HuH-7.5 (cell line): Measurements from ENCODE around the gene TOLLIP.

Experiments used
- DNase-seq: peaks from one replicate; pipeline ENCODE4 v3.0.0; 2011; ENCODE audit warnings: low spot score

Gene TOLLIP

DNA sequence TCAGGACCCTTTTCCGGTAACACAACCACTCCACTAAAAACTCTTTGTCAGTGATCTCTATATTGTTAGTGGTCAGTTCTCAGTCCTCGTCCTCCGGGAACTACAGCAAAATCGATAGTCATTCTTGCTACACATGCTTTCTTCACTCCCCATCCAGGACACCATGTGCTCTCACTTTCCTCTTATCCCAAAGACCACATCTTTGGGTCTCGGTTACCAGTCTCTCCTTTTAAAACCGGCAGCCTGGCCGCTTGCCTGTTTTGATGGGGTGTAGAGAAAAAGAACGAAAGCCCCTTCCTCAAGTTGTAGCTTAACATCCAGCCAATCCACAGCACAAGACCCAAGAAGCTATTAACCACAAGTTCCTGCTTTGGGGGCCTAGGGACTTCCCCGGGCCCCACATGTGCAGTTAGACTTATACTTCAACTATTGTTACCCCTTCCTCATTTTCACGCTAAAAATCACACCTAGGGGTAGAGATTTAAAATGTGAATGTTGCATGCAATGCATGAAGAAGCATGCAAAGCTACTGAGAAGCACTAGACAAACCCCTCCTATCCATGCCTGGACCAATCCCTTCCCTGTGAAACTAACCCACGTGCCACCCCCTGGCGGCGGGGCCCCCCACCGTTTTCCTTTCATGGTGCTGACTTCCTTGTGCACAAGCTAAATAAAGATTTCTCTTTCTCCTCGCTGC, 1.5 kb upstream of the TOLLIP start:
- no peak for DNase-seq

DNA sequence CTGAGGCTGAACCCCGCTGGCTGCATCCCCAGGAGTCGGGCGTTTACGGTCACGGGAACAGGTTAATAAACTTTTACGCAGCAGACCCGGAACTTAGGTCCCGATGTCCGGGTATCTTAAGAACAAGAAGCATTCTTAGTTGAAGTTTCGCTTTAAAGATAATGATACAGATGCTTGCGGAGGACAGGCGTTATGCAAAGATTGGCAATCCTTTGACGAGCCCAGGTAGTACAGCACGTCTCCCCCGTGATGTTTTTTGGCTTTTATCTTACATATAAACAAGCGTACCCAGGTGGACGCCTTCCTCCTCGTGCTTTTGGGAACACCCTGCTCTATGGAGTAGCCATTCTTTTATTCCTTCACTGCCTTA, 871 bp upstream of the TOLLIP start:
- no peak for DNase-seq

DNA sequence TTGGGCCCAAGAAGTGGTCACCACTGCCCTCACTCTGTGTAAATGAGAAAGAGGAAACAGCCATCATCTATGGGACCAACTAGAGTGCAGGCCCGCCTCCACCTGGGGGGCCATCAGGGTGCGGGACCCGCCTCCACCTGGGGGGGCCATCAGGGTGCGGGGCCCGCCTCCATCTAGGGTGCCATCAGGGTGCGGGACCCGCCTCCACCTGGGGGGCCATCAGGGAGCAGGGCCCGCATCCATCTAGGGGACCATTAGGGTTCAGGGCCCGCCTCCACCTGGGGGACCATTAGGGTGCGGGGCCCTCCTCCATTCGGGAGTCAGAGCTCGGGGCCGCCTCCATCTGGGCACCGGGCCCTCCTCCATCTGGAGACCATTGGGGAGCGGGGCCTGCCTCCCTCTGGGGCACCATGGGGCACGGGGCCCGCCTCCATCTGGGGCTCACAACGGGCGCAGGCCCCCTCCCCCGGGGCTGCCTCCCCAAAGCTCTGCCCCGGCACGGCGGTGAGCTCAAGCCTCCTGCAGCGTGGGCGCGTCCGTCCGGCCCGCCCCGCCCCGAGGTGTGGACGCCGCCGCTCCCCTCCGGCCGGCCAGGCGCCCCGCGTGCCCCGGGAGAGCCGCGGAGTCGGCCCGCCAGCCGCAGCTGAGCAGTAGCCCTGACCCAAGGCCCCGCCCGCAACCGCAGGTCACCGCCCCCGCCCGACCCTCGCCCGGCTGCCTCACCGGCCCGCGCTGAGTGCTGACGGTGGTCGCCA, 512 bp downstream of the TOLLIP start:
- DNase-seq = no peak

DNA sequence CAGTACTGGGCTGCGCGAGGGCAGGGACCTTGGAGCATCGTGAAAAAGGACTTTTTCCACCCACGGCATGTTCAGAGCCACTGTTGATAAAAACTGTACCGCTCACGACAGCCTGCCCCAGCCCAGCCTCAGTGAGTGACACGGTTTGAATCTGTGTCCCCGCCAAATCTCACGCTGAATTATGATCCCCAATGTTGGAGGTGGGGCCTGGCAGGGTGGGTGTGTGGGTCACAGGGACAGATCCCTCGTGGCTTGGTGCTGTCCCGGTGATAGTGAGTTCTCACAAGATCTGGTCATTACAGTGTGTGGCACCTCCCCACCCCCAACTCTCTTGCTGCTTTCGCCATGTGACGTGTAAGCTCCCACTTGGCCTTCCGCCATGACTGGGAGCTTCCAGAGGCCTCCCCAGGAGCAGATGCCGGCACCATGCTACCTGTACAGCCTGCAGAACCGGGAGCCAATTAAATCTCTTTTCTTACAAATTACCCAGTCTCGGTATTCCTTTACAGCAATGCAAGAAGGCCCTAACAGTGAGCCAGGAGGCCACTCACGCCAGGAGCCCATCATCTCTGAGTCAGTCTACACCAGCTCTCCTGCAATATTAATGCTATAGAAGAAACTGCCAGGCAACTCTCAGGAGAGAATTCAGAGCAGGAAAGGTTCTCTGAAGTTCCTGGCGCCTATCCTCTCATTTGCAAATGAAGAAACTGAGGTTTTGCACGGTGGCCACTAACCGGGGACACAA, 1.3 kb downstream of the TOLLIP start:
- DNase-seq = no peak

DNA sequence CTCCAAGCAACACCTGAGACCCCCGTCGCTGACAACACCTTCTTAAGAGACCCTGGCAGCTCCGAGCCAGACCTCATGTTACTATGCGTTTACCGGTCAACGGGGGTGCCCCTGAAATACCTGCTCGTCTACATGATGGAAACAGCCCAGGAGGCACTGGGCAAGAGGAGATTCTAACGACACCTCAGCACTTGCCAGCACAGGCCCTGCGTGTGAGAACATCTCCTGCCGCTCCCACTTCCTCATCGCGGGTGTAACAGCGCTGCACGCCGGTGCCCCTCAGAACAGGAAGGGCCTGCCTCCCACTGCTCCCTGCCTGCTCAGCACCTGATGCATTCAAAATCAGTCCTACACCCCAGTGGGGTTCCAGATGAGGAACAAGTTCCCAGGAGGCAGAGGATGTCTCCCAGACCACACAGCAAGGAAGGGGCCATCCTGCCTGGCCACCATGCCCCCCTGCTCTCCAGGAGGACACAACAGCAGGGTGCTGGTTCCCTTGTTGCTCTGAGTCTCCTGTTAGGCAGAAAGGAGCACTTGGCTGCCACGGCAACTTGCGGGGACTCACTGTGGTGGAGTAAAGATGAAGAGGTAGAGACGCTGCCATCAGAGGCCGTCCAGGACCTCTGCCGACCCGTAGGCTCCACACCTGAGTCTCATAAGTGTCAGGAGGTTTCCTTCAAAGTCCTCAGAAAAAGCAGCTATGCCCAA, 2.1 kb downstream of the TOLLIP start:
- no peak for DNase-seq

DNA sequence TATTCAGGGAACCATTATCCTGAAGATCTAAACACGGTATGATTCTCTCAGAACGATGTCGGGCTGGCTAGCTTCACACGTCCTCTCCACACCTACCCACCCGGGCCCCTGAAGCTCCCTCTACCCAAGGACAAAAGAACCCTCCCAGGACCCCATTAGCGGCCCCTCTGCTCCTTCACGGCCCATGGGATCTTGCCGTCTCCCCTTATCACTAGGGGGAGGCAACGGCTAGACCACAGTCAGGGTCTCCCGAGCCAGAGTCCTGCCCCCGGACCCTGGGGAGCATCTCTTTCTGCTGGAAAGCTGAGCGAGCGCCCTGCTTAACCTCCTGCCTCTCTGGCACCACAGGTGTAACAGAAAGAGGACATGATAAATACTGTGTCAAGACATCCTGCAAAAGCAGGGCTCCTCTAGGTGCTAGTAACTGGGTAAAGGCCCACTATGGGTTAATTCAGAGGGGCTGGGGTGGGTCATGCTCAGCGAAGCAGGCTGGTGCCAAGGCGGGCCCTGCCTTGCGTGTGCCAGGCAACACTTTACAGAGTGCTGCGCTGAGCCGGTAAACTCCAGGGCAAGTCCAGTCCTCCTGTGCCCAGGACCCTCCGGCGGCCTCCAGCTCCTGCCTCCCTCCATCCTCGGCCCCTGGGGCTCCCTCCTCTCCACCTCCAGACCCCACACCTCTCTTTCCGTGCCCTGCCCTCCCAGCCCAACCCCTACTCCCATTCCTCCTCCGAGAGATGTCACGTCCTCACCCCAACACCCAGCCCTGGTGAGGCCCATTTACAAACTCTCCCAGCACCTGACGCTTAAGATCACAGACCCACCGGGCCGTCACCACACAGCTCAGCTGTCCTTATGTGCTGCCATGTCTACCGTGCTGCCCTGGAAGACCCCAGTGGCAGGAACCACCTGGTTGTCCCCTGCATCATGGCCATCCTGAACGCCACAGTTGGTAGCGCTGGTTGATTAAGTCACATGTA, 3.0 kb downstream of the TOLLIP start:
- DNase-seq = no peak

DNA sequence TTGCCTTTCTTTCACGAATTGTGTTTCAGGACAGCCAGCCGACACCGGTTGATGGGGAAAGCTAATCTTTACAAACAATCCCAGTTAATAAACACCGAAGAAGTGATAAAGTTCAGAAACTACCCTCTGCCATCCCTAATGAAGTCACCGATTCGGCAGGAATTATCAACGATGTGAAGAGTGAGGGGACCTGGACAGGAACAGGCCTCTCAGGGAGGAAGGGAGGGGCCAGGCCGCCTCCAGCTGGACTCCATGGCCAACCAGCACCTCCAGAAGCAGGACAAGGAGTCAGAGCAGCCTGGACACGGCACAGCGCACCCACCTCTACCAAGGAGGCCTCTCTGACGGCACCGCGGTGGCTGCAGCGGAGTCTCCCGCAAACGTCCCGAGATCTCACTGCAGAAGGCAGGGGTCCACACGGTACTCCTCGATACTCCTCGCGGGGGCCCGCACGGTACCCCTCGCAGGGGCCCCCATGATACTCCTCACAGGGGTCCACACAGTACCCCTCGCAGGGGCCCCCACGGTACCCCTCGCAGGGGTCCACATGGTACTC, 3.9 kb downstream of the TOLLIP start:
- no peak for DNase-seq

DNA sequence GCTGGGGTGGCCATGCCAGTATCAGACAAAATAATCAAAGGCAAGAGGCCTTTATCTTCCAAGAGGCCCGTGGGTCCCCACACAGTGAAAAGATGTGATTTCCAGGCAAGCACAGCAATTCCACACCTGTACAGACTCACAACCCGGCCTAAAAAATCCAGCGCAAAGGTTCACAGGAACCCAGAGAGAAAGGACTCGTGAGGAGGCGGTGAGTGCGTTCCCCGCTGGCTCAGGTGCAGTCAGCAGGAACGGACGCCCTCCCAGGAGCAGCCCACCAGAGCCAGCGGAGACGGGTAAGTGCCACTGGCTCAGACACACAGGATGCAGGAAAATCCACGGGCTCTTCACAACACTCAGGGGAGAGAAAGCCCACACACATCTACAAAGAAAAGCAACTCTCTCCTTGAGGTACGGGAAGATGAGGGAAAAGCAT, 4.4 kb downstream of the TOLLIP start:
- no peak for DNase-seq

DNA sequence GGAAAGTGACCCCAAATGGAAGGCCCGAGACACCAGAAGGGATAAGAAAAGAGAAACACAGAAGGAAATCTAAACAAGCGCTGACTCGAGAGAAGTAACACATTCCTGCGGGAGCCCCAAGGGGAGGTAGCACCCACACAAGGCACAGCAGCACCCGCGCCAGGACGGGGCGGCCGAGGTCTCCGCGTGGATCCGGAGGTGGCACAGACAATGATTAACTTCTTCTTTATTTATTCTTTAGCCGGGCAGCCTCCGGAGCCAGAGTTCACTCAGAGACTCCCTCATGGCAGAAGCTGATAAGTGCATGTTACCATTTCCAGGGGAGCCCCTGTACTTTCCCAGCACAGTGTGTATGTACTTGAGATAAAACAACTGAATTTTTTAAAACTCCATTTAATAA, 5.1 kb downstream of the TOLLIP start:
- DNase-seq = peak; percentile 75

DNA sequence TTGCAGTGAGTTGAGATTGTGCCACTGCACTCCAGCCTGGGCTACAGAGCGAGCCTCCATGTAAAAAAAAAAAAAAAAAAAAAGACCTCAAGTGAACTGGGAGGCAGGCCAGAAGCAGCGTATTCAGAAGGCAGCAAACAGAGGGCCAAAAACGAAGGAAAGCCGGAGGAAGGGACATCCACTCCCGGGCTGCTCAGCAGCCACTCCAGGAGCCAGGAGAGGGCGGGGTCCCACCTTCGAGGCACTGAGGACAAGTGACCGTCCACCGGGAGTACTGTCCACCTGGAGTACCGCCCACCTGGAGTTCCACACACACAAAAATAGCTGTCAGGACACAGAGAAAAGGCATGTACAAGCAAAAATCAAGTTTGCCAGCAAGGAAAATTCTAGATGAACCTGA, 5.5 kb downstream of the TOLLIP start:
- DNase-seq = no peak

DNA sequence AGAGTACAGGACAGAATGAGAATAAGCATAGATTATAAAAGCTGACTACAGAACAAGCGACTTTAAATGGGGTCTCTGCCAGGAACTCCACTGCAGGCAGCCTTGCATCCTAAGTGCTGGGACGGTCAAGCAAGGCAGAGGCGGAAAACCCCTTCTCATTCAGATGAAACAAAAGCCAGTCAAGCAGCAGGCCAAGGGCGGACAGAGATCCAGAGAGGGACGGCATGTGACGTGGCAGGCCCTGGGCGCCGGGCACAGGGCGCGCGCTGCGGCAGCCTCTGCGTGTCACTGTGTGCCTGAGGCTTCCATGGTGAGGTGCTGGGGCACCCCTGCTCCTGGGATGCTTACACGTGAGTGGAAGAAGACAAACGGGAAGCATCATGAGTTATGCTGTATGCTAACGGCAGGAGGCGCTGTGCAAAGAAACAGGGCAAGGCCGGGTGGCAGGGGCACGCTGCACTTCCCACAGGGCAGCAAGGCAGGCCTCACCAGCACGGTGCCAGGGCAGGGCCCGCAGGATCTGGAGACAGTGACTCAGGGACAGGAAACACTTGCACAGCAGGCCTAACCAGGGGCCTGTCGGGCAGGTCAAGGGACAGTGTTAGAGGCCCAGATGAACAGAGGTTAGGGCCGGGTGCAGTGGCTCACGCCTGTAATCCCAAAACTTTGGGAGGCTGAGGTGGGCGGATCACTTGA, 6.2 kb downstream of the TOLLIP start:
- no peak for DNase-seq

DNA sequence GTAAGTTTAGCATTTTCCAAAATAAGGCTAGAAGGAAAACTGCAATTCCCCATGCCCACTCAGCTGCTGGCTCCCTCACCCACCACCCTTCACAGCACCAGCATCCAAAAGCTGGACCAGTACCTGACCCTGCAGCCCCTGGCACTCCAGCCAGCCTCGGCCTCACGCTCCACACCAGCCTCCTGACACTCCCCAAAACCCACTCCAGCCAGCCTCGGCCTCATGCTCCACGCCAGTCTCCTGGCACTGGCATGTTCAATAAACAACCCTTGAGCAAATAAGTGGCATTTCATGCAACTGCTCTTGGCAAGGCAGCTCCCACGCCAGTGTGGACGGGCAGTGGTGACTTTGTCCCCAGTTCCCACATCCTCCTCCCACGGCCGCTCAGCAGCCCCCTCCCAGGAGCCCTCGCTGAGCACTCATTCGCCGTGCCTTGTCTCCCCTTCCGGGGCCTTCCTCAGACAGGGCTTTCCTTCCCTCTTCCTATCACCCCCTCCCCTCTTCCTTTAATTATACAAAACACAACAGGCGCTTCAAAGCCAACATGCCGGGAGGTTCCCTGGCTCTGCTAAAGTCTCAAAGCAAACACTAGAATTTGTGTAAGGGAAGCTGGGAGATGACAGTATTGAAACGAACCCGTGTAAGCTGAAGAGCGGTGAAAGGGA, 6.8 kb downstream of the TOLLIP start:
- no peak for DNase-seq

DNA sequence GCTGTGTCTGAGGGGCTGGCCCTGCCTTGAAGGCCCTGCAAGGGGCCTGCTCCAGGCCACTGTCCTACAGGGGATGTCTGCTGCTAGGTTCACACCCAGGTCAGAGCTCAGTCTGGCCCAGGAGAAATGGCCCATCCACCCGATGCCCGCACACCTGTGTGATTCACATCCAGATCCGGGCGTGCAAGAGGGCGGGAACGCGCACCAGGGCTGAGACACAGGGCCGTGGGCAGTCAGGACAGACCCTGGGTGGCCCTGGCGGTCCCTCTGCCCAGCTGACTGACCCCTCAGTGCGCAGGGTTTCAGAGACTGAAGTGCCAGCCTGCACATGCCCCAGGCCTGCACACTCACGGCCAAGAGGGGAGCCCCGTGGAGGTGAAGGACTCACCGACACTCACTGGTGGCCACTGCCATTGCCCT, 7.4 kb downstream of the TOLLIP start:
- no peak for DNase-seq

DNA sequence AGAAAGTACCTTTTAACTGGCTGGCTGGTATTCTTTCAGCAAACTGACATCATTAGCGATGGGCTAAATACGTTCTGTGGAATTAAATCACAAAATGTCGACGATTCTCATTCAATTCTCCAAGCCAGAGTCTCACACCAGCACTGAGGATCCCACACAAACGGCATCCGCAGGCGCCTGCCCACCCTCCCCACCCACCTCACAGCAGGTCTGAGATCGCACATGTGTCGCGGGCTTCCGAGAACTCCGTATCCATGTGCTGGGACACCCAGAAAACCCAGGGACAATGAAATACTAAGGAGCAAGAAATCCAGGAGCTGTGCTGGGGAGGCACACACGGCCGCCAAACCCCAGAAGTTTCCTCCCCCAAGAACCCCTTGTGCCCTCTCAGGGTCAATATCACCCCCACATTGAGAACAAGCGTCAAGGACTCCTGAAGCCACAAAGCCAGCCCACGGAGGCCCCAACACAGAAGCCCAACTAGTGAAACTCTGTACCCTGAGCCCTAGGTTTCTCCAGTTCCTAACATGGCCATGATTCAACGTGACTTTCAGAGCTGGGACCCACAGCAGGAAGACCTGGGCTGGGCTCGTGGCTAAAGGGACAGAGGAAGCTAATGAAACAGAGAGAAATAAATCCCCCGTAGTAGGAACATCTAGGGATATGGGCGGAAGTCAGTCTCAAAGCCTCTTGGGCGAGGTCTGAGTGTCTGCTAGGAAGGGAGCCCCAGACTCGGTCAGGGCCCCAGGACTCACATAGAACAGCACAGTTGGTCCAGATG, 8.0 kb downstream of the TOLLIP start:
- DNase-seq = no peak

DNA sequence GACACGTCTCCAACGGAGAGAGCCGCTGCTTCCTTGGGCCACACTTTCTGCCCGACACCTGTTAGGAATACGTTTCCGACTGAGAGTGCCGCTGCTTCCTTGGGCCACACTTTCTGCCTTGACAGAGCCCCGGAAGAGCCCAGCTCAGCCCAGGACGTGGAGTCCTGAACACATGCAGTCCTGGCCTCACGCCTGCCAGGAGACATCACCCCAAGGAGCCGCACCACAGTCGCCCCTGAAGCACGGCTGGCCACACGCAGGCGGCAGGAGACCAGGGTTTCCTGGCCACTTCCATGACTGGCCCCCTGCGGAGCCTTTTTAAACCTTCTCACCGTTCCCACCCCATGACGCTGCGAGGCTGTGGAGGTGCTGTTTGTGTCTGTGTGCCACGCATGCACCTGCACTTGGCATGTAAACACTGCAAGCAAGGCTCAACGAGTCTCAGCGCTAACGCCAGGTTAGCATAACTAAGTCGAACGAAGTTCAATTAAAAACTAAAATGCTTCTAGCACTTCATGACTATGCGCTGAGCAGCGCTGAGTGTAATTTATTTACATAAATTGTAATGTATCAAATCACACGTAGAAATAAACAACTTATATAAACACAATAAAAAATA, 8.8 kb downstream of the TOLLIP start:
- DNase-seq = no peak

DNA sequence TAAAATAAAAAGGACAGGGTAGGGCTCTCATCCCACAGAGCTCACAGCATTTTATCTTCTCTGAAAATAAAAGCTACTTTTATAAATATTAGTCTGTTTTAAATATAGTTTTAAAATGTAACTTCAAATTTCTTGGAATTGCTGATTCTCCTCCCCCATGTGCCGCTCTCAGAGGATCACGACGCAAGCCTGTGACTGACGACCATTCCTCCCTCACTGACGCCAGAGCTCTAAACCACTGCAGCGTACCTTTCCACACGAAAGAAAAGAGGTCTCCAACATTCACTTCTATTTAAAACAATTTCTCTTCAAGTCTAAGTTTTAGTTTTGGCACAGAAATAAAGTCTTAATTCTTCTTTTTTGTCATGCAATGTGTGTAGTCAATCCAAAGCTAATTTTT, 9.3 kb downstream of the TOLLIP start:
- no peak for DNase-seq

DNA sequence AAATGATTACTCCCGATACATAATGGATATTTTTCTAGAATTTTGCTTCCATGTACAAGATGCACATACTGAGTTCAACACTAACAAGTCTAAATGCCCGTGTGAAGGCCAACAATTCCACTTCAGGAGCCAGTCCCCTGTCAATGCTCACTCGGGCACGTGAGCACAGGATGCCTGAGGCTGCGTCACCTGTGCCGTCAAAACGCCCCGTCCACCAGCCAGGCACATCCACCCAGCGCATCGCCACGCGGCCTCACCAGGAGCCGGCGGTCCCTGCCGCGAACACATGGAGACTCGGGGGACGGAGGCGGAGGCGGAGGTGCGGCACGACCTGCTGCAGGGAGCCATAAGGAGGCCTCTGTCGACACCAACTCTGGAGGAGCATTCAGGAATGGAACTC, 9.8 kb downstream of the TOLLIP start:
- no peak for DNase-seq

DNA sequence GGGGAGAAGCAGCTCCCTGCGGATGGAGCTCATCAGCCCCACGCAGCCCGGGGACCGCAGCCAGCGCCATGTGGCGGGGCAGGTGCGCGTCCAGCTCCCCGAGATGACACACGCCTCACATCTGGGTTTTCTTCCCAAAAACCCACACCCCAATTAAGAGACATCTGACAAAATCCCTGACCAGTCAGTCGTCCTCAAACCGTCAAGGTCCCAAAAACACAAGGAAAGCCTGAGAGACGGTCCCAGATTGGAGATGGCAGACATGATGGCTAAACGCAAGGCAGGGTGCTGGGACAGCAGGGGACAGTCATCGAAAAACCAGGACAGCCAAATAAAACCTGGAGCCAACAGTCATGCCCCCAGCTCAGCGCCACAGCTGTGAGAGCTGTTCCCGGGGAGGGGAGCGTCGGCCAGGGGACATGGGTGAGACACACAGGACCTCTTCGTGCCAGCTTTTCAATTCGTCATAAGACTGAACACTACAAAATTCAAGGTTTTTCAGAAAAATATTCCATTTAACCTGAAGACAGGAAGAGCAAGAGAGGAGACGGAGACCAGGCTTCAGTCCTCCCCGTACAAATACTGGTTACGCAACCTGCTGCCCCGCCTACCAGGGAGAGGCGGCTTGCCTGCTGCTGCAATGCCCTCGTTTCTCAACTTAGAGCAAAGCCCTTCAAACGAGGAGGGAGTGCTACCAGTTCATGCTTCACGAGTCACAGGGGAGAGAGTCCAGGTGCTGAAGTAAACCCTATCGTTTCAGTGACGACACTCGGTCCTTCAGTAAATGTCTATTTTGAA, 10.5 kb downstream of the TOLLIP start:
- DNase-seq = peak; percentile 98
